ENCODE measurements around the gene JMJD4.

The JMJD4 gene

DNA sequence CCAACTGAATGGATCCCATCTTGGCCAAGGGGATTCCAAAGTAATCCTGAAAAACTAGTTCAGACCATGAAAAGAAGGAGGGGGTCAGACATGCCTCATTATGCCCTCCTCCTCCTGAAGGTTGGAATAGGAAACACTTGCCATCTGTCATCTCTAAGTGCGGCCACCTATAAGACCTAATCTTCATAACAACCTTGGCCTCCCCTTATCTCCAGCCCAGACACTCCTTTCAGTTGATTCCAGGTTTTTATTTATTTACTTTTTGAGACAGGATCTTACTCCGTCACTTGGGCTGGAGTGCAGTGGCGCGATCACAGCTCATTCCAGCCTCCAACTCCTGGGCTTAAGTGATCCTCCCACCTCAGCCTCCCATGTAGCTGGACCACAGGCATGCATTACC is 19.9 kb upstream of the JMJD4 start:
- TF ChIP-seq, protein P1, sequence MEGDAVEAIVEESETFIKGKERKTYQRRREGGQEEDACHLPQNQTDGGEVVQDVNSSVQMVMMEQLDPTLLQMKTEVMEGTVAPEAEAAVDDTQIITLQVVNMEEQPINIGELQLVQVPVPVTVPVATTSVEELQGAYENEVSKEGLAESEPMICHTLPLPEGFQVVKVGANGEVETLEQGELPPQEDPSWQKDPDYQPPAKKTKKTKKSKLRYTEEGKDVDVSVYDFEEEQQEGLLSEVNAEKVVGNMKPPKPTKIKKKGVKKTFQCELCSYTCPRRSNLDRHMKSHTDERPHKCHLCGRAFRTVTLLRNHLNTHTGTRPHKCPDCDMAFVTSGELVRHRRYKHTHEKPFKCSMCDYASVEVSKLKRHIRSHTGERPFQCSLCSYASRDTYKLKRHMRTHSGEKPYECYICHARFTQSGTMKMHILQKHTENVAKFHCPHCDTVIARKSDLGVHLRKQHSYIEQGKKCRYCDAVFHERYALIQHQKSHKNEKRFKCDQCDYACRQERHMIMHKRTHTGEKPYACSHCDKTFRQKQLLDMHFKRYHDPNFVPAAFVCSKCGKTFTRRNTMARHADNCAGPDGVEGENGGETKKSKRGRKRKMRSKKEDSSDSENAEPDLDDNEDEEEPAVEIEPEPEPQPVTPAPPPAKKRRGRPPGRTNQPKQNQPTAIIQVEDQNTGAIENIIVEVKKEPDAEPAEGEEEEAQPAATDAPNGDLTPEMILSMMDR (IDR thresholded peaks at IDR 0.05) = no peak

DNA sequence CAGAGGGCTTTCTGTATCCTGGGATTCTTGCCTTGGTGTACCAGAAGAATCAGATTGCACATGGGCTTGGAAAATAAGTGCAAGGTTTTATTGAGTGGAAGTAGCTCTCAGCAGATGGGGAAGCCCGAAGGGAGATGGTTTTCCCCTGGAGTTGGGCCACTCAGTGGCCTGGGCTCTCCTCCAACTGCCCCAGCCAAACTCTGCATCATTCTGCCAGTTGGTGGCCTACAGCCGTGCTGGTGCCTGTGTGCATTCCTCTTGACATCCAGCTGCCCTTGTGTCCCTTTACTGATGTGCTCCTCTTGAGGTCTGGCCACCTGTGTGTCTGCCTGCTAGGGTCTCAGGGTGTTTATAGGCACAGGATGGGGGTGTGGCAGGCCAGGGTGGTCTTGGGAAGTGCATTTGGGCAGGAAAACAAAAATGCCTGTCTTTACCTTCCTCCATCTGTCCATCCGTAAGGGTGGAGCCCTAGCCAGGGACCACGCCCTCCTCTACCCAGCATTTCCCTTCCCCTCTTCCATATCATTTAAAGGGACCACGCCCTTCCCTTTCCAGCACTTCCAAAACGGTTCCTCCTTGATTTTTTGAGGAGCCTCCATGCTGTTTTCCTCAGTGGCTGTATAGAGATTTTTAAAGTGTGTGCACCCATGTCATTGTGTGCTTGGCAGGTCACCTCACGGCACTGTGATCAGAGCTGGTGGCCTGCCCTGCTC is 19.1 kb upstream of the JMJD4 start:
- TF ChIP-seq, protein P1 (IDR thresholded peaks at IDR 0.05) = no peak

DNA sequence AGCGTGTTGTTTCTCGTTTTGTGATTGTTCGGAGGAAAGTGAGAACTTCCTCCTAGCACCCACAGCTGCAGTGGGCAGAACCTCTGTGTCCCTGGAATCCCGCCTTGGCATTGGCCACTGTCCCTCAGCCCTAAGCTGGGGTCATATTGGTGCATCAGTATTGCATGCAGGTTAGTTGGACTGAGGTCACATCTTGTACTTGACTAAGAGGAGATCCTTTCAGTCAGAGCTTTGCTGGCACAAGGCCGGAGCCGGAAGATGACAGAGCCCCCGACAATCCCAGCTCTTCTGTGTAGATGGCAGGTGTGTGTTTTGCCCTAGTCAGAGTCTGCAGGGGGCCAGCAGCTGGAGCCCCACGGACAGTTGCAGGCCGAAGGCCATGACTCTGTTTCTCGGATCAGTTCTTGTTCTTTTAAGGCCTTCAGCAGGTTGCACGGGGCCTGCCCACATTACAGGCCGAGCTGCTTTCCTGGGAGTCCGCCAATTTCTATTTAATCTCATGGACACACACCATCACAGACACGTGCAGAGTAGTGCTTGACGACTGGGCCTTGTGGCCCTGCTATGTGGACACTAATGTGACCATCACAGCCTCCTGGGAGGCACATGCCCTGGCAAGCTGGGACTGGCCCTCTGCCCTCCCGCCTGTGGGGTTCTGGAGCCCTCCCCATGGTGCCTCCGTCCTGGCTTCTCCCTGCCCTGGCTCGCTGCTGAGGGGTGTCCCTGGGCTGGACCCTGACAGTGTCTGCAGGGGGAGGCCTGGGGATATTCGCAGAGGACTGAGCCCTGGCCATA is 15.0 kb upstream of the JMJD4 start:
- TF ChIP-seq, protein P1 (IDR thresholded peaks at IDR 0.05) = no peak

DNA sequence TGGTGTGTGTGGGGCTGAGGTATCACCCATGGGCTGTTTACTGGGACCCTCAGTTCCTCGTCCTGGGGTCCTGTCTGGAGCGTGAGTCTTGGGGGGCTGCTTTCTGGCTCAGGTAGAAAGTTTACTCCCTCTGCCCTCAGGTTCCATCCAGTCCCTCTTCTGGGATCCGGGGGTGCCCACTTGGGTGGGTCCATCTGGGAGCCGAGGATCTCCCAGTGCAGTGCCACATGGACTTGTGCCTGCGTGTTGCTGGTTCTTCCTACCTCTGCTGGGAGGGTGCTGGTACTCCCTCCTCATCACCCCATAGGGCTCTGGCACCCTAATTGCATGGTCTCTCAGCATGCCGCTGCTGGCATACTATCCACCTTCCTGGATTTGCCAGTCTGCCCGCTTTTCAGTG is 14.1 kb upstream of the JMJD4 start:
- TF ChIP-seq, protein P1 (IDR thresholded peaks at IDR 0.05) = no peak

DNA sequence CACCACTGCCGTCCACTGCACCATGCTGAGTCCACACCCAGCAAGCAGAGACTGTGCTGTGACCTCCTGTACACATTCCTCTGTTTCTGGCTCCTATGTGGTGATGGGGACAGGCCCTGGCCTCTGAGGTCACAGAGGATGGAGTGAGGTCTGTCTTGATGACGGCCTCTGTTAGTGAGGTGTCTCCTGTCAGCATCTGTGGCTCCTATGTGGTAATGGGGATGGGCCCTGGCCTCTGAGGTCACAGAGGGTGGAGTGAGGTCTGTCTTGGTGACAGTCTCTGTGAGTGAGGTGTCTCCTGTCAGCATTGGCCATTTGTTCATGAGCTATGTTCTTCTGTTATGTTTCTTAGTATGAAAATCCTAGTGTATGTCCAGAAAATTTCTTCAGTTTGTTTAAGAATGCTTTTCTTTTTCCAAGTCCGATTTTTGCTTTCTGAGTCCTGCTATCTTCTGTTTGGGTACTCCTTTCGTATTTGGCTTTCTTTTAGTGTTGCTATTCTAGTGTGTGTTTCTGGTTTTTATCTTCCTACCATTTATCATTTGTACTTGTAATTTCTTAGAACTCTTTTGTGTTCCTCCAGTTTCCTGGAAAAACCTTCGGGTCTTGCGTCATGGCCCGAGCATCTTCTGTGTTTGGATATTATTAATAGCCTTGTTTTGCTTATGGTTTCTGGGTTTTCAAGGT is 13.5 kb upstream of the JMJD4 start:
- TF ChIP-seq, protein P1 (IDR thresholded peaks at IDR 0.05) = no peak

DNA sequence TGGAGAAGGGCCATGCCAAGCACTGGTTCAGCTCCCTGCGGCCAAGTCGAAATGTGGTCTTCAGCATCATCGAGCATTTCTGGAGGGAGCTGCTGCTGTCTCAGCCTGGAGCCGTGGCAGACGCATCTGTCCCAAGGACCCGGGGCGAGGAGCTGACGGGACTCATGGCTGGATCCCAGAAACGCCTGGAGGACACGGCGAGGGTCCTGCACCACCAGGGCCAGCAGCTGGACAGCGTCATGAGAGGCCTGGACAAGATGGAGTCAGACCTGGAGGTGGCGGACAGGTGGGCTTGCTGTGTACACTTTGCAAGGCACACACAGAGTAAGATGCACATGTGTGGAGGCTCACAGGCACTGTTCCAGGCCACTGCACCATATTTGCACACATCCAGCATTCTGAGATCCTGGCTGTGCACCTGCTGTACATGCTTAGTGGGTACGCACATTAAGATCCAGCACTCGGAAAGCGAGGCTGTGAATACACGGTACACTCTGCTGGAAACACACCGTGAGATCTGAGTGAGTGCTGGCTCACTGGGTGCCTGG is 12.9 kb upstream of the JMJD4 start:
- TF ChIP-seq, protein P1 (IDR thresholded peaks at IDR 0.05) = no peak

DNA sequence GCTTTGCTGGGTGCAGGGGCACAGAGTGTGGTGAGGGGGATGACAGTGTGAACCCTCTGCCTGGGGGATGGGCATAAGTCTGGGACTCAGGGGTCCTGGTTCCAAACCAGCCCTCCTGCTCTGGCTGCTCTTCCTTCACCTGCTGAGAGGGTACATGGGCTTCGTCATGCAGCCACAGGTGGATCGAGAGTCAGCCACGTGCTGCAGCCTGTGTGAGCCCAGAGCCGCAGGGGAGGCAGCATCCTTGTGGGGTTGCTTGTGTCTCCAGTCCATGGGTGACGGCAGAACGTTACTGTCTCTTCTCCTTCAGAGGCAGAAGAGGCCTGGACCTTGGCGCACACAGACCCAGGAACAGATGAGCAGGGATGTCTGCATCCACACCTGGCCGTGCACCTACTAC is 12.3 kb upstream of the JMJD4 start:
- TF ChIP-seq, protein P1 (IDR thresholded peaks at IDR 0.05) = no peak
